ENCODE data around the gene ELOVL5.

Gene ELOVL5

DNA sequence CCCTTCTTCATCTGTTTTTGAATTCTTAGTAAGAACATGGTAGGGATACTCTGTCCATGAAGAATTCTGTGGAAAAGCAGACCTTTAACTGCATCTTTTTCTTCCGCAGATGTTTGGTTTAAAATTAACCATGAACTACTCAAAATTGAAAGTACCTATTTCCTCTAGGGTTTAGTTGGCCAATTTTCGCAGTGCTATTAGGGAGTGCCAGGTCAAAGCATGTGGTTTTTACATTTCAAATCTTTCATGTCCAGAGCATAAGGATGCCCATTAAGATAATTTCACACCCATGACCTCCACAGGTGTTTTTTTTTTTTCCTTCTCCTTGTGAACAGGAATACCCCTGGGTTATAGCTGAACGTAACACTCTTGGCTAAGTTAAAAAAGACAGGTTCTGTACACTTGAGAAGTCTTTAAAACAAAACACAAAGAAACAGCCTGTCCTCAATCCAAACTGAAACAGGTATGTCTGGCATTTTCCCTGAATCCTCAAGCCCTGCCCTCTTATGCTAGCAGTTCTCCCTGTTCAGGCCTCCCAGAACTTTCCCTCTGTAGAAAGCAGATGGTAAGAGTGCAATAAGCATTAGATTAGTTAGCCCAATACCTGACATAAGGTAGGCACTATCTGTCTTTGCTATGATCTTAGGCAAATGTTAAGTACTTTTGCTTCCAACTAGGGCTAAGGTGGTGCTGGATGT is 67.1 kb downstream of the ELOVL5 start:
- Histone ChIP-seq H3K27ac (replicated peaks) (no peak overlapping the region), H3K4me3 (replicated peaks; ENCODE audit: insufficient read depth, low read length) (no peak overlapping the region), H3K27me3 (ENCODE audit: insufficient read depth, poor library complexity, severe bottlenecking) (no peaks in the 10 kb centered on the region)
- no peak for DNase-seq (ENCODE audit: low read depth in 1 of 2, low spot score in 1 of 2)
- no peak for TF ChIP-seq POLR2AphosphoS5 (IDR thresholded peaks at IDR 0.05; ENCODE audit: low read depth)
- TF ChIP-seq, protein P1, sequence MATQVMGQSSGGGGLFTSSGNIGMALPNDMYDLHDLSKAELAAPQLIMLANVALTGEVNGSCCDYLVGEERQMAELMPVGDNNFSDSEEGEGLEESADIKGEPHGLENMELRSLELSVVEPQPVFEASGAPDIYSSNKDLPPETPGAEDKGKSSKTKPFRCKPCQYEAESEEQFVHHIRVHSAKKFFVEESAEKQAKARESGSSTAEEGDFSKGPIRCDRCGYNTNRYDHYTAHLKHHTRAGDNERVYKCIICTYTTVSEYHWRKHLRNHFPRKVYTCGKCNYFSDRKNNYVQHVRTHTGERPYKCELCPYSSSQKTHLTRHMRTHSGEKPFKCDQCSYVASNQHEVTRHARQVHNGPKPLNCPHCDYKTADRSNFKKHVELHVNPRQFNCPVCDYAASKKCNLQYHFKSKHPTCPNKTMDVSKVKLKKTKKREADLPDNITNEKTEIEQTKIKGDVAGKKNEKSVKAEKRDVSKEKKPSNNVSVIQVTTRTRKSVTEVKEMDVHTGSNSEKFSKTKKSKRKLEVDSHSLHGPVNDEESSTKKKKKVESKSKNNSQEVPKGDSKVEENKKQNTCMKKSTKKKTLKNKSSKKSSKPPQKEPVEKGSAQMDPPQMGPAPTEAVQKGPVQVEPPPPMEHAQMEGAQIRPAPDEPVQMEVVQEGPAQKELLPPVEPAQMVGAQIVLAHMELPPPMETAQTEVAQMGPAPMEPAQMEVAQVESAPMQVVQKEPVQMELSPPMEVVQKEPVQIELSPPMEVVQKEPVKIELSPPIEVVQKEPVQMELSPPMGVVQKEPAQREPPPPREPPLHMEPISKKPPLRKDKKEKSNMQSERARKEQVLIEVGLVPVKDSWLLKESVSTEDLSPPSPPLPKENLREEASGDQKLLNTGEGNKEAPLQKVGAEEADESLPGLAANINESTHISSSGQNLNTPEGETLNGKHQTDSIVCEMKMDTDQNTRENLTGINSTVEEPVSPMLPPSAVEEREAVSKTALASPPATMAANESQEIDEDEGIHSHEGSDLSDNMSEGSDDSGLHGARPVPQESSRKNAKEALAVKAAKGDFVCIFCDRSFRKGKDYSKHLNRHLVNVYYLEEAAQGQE (IDR thresholded peaks at IDR 0.05; ENCODE audit: insufficient replicate concordance, low read depth): no peak
- TF ChIP-seq GABPA (IDR thresholded peaks at IDR 0.05; ENCODE audit: low read depth): no peak
- TF ChIP-seq, protein P2, sequence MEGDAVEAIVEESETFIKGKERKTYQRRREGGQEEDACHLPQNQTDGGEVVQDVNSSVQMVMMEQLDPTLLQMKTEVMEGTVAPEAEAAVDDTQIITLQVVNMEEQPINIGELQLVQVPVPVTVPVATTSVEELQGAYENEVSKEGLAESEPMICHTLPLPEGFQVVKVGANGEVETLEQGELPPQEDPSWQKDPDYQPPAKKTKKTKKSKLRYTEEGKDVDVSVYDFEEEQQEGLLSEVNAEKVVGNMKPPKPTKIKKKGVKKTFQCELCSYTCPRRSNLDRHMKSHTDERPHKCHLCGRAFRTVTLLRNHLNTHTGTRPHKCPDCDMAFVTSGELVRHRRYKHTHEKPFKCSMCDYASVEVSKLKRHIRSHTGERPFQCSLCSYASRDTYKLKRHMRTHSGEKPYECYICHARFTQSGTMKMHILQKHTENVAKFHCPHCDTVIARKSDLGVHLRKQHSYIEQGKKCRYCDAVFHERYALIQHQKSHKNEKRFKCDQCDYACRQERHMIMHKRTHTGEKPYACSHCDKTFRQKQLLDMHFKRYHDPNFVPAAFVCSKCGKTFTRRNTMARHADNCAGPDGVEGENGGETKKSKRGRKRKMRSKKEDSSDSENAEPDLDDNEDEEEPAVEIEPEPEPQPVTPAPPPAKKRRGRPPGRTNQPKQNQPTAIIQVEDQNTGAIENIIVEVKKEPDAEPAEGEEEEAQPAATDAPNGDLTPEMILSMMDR (IDR thresholded peaks at IDR 0.05; ENCODE audit: insufficient read depth, low read length): no peak
- TF ChIP-seq SPI1 (IDR thresholded peaks at IDR 0.05; ENCODE audit: borderline replicate concordance, low read depth): no peak

DNA sequence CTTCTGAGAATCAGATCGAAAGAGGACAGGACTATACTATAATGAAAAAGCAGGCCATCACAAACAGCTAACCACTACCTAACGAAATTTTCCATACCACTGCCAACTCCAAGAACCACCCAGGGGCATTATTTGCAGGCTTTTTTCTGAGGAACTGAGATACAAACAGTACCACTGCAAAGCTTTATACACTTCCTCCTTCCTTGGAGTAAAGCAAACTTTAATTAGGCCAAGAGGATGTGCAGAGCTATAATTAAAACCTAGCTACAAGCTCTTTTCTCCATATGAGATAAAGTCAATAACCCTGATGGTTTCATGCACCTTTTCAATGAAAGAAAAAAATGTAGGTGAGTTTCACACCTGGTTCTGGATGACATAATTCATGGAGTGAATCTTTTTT is 68.5 kb downstream of the ELOVL5 start:
- no peak overlapping the region for H3K27ac ChIP-seq (replicated peaks)
- TF ChIP-seq, protein P2 (IDR thresholded peaks at IDR 0.05; ENCODE audit: insufficient read depth, low read length): no peak
- TF ChIP-seq POLR2AphosphoS5 (IDR thresholded peaks at IDR 0.05; ENCODE audit: low read depth): no peak
- TF ChIP-seq, protein P1 (IDR thresholded peaks at IDR 0.05; ENCODE audit: insufficient replicate concordance, low read depth): no peak
- TF ChIP-seq GABPA (IDR thresholded peaks at IDR 0.05; ENCODE audit: low read depth): no peak
- TF ChIP-seq SPI1 (IDR thresholded peaks at IDR 0.05; ENCODE audit: borderline replicate concordance, low read depth): 0 out of 2 replicates have a peak, but pooled peaks have one; percentile 19
- H3K27me3 ChIP-seq (ENCODE audit: insufficient read depth, poor library complexity, severe bottlenecking): no peaks in the 10 kb centered on the region
- H3K4me3 ChIP-seq (replicated peaks; ENCODE audit: insufficient read depth, low read length): no peak overlapping the region
- no peak for DNase-seq (ENCODE audit: low read depth in 1 of 2, low spot score in 1 of 2)

DNA sequence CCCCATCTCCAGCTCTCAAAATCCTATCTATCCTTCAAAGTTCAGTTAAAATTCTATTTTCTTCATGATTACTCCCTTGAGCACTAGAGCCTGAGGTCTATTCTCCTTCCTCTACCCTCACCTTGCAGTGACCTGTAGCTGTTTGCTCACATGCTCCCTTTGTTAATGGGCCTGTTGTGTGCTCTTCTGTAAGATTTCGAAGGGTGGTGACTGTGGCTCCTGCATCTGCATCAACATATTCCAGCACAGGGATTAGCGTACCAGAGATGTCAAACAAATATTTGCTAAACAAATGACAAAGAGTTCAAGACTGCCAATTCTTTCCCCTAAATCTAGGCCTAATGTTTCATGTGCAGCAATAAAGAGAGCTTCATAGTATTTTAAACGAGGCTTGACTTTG is 69.5 kb downstream of the ELOVL5 start:
- DNase-seq (ENCODE audit: low read depth in 1 of 2, low spot score in 1 of 2): no peak
- no peak overlapping the region for H3K27ac ChIP-seq (replicated peaks)
- H3K4me3 ChIP-seq (replicated peaks; ENCODE audit: insufficient read depth, low read length): no peak overlapping the region
- no peak for TF ChIP-seq GABPA (IDR thresholded peaks at IDR 0.05; ENCODE audit: low read depth)
- H3K27me3 ChIP-seq (ENCODE audit: insufficient read depth, poor library complexity, severe bottlenecking): no peaks in the 10 kb centered on the region

DNA sequence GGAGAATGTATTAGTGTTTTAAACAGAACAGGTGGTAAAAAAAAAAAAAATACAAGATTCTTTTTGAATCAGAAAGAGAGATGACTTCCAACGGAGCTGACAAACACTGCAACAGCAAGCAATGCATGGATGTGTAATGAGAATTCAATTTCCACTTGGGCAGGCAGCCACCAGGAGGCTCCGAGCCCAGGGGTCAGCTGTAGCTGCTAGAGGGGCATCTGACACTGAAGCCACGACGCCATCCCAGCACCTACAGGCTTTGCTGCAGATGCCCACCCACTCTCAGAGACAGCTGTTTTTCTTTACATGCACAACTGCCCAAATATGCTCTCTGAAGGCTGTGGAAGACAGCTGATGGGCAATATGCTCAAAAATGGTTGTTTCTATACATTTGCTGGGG is 75.4 kb downstream of the ELOVL5 start:
- H3K27me3 ChIP-seq (ENCODE audit: insufficient read depth, poor library complexity, severe bottlenecking): no peaks in the 10 kb centered on the region
- TF ChIP-seq, protein P2 (IDR thresholded peaks at IDR 0.05; ENCODE audit: insufficient read depth, low read length): no peak
- TF ChIP-seq, protein P1 (IDR thresholded peaks at IDR 0.05; ENCODE audit: insufficient replicate concordance, low read depth): no peak
- no peak for TF ChIP-seq POLR2AphosphoS5 (IDR thresholded peaks at IDR 0.05; ENCODE audit: low read depth)
- TF ChIP-seq SPI1 (IDR thresholded peaks at IDR 0.05; ENCODE audit: borderline replicate concordance, low read depth): no peak
- no peak for TF ChIP-seq GABPA (IDR thresholded peaks at IDR 0.05; ENCODE audit: low read depth)
- no peak for DNase-seq (ENCODE audit: low read depth in 1 of 2, low spot score in 1 of 2)
- no peak overlapping the region for H3K4me3 ChIP-seq (replicated peaks; ENCODE audit: insufficient read depth, low read length)
- H3K27ac ChIP-seq (replicated peaks): no peak overlapping the region
